ENCODE measurements around the gene TMEM107. TPM values are rescaled to one million over a fixed set of nuclear protein-coding genes. Genes with fewer than 3 reads are reported as not detected.
A peak's percentile ranks its signal among the peaks of the same experiment; 100 is the strongest.

The TMEM107 gene
- total RNA-seq, 1 experiment from 2014 or later: 37.8 TPM

DNA sequence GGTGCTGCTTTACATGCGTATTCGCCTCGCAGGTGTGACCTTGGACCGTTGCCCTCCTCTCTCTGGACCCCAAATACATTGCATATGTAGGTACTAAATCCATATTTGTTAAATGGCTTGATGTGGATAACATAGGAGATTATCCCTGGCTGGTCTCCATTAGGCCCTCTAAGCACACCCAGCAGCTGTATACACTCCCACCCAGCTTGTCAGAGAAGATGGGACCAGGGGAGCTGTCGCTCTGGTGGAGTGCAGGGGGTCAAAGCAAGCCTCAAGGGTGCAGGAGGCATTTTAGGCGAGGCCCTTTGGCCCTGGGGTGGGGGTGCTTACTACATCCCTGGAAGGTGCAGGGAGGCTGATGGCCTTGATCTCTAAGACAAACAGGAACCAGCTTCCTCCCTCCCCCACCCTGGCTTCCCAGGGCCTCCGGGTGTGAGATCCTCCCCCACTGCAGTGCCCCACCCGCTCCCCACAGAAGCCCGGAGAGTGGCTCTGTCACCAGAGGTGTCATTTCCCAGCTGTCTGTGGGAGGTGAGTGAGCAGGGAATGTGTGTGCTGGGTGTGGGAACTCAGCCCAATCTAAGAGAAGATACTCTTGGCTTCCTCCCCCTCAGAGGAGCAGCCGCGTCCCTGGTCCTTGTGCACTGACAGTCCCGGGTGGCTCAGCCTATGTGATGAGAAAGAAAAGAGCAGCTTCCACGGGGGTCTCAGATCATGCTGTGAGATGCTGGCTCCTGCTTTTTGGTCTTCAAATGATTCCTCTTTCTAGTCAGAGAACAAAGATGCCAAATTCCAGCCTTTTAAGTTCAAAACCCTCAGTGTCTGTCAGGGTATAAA, 12.0 kb downstream of the TMEM107 start:
- DNase-seq (ENCODE audit: low spot score): peak; percentile 74
- in situ Hi-C loops (cut with HindIII; ENCODE audit: low sequenced_read_pairs): no loop called here

DNA sequence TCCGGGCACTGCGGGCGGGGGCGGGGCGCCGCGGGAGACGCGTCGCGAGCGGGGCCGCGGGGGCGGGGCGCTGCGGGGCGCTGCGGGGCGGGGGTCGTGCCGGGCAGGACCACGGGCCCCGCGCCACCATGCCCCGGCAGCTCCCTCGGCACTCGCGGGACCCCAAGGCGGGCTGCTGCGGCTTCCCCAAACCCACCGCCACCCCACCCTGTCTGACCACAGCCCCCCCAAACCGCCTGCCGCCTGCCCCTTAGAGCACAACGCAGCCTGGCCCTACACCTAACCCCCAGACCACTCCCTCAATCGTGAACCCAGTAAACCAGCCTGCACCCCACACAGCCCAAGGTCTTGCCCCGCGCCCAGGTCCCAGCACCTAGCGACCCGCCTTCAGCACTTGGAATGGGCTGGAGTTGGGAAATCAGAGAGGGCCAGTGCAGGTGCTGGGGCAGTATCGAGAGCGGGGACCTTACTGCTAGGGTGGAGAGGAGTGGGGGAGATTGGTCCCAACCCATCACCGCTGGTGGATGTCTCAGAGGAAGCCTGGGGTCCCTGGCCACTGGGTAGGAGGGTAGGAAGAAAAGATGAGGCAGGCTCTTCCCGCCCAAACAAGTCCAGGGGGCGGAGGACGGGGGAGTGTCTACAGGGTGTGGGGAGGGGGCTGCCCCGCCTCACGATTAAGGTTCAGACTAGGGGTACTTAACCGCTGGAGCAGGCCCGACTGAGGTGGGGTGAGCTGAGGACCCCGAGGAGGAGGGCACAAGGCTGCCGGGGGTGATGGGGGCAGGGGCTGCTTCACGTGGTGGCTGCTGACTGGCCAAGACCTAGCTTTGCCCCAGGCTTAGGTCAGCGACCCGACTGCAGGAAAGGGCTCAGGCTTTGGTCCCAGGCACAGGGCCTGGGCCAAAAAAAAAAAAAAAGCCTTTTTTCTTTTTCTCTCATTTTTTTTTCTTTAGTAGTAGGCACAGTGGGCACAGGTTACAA, 12.9 kb downstream of the TMEM107 start:
- DNase-seq (ENCODE audit: low spot score): peak; percentile 54
- in situ Hi-C loops (cut with HindIII; ENCODE audit: low sequenced_read_pairs): no loop called here

DNA sequence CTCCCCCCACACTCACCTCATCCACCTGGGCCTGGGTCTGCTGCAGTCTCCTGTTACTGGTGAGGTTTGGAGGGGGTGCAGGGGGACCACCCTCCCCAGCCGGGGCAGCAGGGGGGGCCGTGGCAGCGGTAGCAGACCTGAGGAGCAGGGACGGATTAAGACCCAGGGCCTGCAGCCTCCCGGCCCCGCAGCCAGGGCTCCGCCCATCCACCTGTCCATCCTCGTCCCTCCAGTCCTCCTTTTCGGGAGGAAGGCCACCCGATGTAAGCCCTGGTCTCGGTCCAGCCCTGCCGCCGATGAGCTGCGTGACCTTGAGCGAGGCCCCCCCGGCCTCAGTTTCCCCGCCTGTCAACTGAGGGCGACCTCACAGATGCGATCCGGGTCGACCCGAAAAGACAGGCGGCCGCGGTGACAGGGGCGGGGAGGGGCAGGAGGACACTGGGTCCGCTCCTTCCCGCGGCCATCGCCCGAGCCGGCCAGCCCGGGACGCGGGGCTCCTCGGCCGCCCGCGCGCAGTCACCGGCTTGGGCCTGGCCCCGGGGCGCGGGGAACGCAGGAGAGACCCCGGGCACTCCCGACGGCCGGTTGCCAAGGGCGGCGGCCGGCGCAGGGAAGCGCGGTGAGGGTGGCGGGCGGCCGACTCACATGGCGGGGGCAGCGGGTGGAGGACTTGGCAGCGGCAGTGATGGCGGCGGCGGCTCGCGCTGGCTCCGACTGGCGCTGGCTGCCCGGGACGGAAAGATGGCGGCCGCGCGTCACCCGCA, 13.8 kb downstream of the TMEM107 start, which contains the start of gene VAMP2:
Gene VAMP2, minus strand, starts transcription at position 716 of the 764 bp plus-strand sequence. Its CDS starts 69 bp downstream, at position 647.
- peak; percentile 67 for DNase-seq (ENCODE audit: low spot score)

DNA sequence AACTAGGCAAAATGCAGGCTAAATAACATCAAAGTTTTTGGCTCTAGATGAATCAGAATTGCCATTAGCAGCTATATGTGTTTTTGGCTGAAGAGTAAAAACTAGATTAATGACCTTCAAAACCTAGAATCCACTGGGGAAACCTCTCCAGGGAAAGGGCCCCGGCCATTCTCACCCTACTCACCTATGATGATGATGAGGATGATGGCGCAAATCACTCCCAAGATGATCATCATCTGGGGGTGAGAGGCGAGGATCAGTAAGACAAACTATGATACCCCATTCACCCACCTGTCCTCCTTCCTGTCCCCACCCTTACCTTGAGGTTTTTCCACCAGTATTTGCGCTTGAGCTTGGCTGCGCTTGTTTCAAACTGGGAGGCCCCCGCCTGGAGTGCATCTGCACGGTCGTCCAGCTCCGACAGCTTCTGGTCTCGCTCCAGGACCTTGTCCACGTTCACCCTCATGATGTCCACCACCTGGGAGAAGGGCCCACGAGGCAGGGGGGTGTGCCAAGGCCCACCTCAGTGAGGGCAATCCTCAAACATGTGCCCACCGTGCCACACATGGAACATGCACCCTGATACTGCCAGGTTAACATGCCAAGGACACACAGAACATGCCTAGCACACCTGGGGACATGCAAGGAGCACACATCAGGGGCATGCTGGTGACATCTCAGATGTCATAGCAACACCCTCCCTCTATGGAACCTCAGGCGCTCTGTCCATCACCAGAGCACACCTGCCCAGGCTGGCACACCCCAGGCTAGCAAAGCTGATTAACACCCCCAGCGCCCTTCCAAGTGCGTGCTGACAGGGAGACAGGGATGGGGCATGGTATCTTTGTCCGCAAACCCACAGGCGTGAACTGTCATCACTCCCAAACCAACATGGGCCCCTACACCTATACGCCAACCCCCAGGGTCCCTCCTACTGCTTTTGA, 14.6 kb downstream of the TMEM107 start:
- no peak for DNase-seq (ENCODE audit: low spot score)

More for the DNA sequence above, 13.8 kb downstream of the TMEM107 start, which contains the start of gene VAMP2:
- in situ Hi-C loops (cut with HindIII; ENCODE audit: low sequenced_read_pairs): no loop called here

DNA sequence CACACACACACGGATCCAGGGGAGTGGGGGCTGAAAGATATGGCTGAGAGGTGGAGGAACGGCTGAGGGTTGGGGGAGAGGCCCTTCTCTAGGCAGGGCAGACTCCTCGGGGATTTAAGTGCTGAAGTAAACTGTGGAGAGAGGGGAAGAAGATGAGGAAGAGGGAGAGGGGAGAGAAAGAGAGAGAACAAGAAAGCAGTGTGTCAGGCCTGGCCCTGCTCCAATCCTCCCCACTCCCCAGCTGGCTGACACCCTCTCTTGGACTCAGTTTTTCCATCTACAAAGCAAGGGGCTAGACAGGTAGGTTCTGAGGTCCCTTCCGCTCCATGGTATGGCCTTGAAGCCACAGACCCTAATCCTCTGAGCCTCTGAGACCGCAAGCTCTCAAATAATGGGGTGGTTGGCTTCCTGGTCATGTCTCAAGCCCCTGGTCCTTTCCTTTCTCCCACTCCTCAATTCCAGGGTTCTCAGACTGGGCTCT, 15.4 kb downstream of the TMEM107 start:
- DNase-seq (ENCODE audit: low spot score): no peak
- in situ Hi-C loops (cut with HindIII; ENCODE audit: low sequenced_read_pairs): no loop called here

More for the DNA sequence above, 14.6 kb downstream of the TMEM107 start:
- in situ Hi-C loops (cut with HindIII; ENCODE audit: low sequenced_read_pairs): no loop called here

DNA sequence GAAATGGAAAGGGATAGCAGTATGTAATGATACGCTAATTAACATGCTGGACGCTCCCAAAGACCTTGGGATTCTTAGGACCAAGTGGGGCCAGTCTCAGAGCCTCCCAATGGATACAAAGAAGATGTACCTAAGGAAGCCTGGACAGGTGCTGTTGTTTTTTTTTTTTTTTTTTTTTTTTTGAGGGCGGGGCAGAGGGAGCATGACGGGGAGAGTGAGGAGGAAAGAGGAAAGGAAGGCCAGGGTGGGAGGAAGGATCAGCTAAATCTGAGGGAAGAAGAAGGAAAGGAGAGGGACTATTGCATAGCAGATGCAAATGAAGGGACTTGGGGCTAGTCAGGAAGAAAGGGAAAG, 16.0 kb downstream of the TMEM107 start:
- in situ Hi-C loops (cut with HindIII; ENCODE audit: low sequenced_read_pairs): no loop called here
- no peak for DNase-seq (ENCODE audit: low spot score)

DNA sequence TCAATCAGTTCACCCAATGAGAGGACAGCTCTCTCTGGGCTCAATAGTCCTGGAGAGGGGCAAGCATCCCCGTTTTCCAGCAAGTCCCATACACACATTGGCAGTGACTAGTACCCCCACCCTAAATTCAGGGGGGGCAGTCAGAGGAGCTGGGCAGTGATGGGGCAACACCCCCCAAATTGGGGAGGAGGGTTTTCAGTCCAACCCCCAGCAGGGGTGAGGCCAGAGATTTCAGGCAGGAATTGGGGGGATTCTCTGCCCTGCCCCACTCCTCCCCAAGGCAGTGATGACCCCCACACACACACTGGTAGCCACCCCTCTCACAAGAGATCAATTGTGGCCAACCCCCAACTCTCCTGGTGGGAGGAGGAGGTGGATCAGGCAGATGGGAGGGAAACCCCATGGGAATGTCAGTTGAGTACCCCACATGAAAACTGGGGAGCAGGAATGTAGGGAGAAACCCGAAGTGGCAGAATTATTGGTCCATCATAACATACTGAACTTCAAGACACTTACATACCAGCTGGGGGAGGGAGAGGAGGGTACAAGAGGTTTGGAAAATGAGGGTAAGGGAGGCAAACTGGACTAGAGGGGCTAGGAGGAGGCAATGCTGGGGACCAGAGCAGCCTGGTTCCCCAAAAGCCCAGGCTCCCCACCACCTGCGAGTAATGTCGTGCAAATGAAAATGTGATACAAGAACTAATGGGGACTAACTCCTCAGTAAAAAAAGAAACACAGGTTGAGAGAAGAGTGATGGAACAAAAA, 16.5 kb downstream of the TMEM107 start:
- in situ Hi-C loops (cut with HindIII; ENCODE audit: low sequenced_read_pairs): no loop called here
- no peak for DNase-seq (ENCODE audit: low spot score)

DNA sequence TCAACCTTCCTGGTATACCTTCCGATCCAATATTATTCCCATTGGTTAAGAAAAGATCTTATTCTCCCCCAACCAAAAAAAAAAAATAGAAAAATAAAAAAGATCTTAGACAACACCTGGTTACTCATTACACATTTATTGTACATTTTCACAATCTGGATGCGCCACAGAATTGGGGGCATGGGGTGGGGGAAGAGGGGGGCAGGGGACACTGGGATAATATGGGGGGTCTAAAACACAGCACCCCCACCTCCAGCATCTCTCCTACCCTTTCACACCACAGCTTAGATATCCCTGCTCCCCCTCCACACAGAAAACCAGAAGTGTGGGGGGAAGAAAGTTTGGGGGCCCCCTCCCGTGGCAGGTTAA, 17.2 kb downstream of the TMEM107 start:
- no peak for DNase-seq (ENCODE audit: low spot score)
- in situ Hi-C loops (cut with HindIII; ENCODE audit: low sequenced_read_pairs): no loop called here

DNA sequence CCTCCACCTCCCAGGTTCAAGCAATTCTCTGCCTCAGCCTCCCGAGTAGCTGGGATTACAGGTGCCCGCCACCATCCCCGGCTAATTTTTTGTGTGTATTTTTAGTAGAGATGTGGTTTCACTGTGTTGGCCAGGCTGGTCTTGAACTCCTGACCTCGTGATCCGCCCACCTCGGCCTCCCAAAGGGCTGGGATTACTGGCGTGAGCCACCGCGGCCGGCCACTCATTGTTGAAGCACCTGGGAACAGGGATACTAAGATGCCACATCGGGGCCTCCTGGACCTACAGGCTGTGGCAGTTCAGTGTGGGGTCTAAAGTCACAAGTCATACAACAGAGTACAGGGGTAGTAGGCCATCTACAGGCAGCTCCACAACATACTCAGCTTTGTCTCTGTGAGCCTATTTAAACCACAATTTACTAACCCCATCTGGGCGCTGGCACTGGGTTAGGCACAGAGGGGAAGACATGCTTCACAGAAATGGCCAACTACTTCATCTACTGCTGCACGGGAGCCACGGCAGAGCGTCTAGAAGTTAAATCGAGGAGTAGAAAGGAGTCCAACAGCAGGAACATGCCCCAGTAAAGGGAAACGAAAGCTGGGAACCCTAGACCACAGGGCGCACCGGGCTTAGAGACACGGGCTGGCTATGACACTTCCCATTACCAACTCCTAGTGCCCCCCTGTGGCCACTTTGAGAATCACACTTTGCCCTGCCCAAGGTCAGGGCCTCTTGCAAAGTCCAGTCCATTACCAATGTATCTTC, 17.7 kb downstream of the TMEM107 start:
- DNase-seq (ENCODE audit: low spot score): peak; percentile 91
- in situ Hi-C loops (cut with HindIII; ENCODE audit: low sequenced_read_pairs): no loop called here

DNA sequence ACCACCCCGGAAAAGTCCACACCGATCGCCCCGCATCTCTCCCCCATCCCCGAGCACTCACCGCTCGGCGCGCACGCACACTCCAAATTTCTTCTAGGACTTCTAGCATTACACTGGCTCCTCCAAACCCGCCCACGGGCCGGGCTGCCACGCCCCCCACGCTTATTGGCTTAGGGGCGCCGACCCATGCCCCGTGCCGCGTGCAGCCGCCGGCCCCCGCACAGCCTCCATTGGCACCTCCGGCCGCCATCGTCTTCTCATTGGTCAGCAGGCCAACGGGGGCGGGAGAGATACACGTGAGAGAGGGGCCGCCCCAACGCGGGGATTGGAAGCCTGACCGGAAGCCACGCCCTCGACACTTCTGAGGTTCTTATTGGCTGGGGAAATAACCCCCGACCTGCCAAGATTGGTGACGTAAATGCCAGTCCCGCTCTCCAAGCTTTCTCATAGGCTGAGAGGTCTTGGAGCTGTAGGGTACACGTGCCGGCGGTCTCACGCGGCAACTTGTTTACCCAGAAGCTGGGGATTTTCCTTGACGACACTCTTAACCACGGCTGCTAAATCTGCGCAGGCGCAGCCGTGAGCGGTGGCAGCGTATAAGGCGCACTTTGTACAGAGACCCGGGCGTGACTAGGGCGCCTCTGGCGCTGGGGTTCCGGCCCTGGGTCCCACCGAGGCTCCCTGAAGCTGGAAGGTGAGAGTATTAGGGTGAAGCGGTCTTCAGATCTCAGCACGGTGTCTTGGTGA, 19.8 kb downstream of the TMEM107 start:
- DNase-seq (ENCODE audit: low spot score): peak; percentile 100
- in situ Hi-C loops (cut with HindIII; ENCODE audit: low sequenced_read_pairs): no loop called here

DNA sequence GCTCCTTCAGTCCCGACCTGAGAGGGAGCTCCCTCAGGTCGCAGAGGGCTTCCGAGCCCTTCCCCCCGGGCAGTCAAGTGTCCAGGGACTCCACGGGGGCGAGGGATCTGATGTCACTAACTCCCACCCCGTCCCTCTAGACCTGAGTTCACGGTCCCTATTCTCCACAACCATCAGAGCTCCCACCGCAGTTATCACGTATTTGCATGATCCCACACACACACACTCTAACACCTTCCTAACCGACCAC, 20.3 kb downstream of the TMEM107 start:
- in situ Hi-C loops (cut with HindIII; ENCODE audit: low sequenced_read_pairs): no loop called here

DNA sequence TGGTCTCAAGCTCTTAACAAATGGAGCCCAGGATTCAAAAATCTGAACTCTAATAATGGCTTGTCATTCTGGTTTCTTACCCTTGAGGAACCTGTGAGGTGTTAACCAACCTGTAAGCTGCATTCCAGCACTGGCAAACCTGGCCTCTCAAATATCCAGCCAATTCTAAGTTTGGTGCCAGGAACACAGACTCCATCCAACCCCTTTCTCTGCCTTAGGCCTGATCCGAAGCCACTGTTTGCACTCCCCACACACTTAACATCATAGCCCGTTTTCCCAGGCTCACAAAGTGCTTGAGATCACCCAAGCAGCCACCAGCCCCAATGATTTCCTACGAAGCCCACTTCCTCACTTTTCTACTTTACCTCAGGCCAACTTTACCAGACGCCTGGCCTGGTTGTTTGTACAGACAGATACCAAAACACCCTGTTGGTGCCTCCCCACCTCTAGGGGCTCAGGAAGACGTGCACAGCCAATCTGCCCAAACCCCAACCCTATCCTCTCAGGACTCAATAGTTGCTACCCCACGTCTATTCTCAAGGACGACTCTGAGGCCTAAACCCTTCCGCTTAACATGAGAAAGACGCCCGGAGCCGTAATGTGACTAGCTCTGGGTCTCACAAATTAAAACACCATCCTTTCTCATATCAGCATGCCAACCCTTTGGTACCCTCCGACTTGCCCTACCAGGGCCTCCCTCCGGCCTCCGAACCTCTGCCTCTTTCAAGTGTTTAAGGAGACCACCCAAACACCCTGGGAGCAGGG, 20.8 kb downstream of the TMEM107 start:
- no peak for DNase-seq (ENCODE audit: low spot score)
- in situ Hi-C loops (cut with HindIII; ENCODE audit: low sequenced_read_pairs): no loop called here

More for the DNA sequence above, 20.3 kb downstream of the TMEM107 start:
- no peak for DNase-seq (ENCODE audit: low spot score)

DNA sequence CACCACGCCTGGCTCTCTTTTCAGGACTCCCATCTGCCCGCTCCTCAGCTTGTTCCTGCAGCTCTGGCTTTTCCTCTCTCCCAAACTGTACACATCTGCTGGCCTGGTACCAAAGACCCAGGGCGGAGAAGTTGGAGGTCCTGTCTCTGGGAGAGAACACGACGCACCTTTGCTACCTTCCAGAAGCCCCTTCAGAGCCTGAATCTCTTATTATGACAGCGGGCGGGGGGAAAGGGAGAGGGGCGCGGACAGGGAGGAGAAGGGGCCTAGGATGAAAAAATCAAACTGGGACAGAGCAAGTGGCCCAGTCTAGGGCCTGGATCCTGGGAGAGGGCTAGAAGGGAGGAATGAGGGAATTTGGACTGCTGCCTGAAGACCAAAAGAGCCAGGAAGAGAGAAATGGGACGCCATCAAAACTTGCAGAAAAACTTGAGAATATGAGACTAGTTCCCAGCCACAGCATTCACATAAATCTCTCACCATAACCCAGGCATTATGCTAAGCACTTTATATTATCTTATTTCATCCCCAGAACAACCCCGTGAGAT, 21.5 kb downstream of the TMEM107 start:
- in situ Hi-C loops (cut with HindIII; ENCODE audit: low sequenced_read_pairs): no loop called here
- no peak for DNase-seq (ENCODE audit: low spot score)

DNA sequence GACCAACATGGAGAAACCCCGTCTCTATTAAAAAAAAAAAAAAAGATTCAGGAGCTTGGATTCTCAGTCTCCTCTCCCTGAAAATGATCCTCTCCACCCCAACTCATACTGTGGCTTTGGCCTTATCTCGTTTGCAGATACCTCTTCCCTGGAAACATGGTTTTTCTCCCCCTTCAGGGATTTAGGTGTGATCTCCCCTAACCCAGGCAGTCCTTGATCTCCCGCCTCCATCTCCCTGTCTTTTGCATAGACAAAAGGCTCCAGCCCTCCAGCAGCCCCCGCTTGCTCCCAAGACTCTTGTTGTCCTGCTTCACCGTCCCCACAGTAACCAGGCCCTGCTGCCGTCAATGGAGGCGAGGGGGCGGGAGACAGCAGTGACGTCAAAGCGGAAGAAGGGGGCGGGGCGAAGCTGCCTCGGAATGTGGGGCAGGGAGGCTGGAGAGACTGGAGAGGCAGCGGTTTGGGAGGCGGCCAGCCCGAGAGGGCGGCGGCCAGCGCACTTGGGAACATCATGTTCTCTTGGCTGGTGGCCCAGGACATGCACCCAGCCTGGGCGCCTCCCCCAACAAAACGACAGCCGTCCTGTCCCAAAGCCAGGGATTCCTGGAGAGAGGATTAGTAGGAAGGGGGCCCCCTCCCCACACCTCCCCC, 22.1 kb downstream of the TMEM107 start:
- in situ Hi-C loops (cut with HindIII; ENCODE audit: low sequenced_read_pairs): no loop called here
- DNase-seq (ENCODE audit: low spot score): peak; percentile 87

DNA sequence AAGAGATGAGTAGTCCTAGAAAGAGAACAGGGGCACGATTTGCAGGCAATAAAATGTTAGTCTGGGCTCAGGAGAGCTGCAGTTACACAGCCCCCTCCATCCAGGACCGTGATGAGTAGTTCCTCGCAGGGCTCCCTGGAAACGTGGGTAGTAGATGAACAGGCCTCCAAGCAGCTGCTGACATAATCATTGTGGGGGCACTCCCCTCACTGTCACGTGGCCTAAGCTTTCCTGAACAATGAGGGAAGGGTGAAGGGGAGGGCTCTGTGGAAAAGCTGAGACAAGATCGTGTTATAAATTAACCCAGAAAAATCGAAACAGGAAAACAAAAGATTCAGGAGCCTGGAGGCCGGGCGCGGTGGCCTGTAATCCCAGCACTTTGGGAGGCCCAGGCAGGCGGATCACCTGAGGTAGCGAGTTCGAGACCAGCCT, 22.6 kb downstream of the TMEM107 start:
- in situ Hi-C loops (cut with HindIII; ENCODE audit: low sequenced_read_pairs): no loop called here
- DNase-seq (ENCODE audit: low spot score): peak; percentile 44

Data from G401 (cell line).